Measurements from ENCODE around the gene SNX11. TPM values are rescaled to one million over a fixed set of nuclear protein-coding genes. Genes with fewer than 3 reads are reported as not detected.

The SNX11 gene
- polyA plus RNA-seq, 1 donor from 2014 or later = 29.0 TPM

GRCh38 chr17:48100160-48100559 lies 7.4 kb upstream of the SNX11 start:
- H3K36me3 ChIP-seq (ENCODE audit: insufficient read depth, low read length) = no peaks in the 10 kb centered on the region

GRCh38 chr17:48100591-48101011 lies 7.0 kb upstream of the SNX11 start:
- Histone ChIP-seq H3K9ac (ENCODE audit: low read length) (peak overlapping the region; percentile 98), H3F3A (ENCODE audit: insufficient read depth, low read length, poor library complexity, severe bottlenecking) (peaks cover 10% of the 10 kb centered on the region), H3K27me3 (ENCODE audit: insufficient read depth, low read depth, low read length) (no peaks in the 10 kb centered on the region), H3K4me3 (ENCODE audit: low read length) (peak overlapping the region; percentile 98), H3K36me3 (ENCODE audit: insufficient read depth, low read length) (no peaks in the 10 kb centered on the region), H4K20me1 (ENCODE audit: insufficient read depth) (peaks cover 7% of the 10 kb centered on the region), H3K9me2 (ENCODE audit: insufficient read depth, low read length) (no peaks in the 10 kb centered on the region), H3K79me2 (replicated peaks; ENCODE audit: insufficient read depth, low read length) (peaks cover 49% of the 10 kb centered on the region), H3K4me2 (ENCODE audit: low read length) (peak overlapping the region; percentile 97), H2AFZ (ENCODE audit: low read depth, low read length) (peak overlapping the region; percentile 94), H3K9me3 (ENCODE audit: low read length) (no peaks in the 10 kb centered on the region), H3K27ac (ENCODE audit: low read length) (peak overlapping the region; percentile 97)
- TF ChIP-seq EZH2 (IDR thresholded peaks at IDR 0.05; ENCODE audit: borderline replicate concordance, insufficient read depth, low read length, poor library complexity, severe bottlenecking) (no peak), TAF1 (IDR thresholded peaks at IDR 0.05; ENCODE audit: low read depth) (no peak), CTCF (IDR thresholded peaks at IDR 0.05; ENCODE audit: poor library complexity, severe bottlenecking) (no peak), RAD21 (conservative IDR thresholded peaks at IDR 0.05) (no peak), MXI1 (conservative IDR thresholded peaks at IDR 0.05; ENCODE audit: poor library complexity, severe bottlenecking) (no peak), REST (IDR thresholded peaks at IDR 0.05; ENCODE audit: borderline replicate concordance) (no peak)

More at GRCh38 chr17:48100160-48100559, 7.4 kb upstream of the SNX11 start:
- peaks cover 52% of the 10 kb centered on the region for H3K79me2 ChIP-seq (replicated peaks; ENCODE audit: insufficient read depth, low read length)
- H3K9me2 ChIP-seq (ENCODE audit: insufficient read depth, low read length) = no peaks in the 10 kb centered on the region
- peaks cover 10% of the 10 kb centered on the region for H3F3A ChIP-seq (ENCODE audit: insufficient read depth, low read length, poor library complexity, severe bottlenecking)
- no peaks in the 10 kb centered on the region for H3K9me3 ChIP-seq (ENCODE audit: low read length)
- TF ChIP-seq TAF1 (IDR thresholded peaks at IDR 0.05; ENCODE audit: low read depth) (no peak), REST (IDR thresholded peaks at IDR 0.05; ENCODE audit: borderline replicate concordance) (no peak), SMC3 (conservative IDR thresholded peaks at IDR 0.05; ENCODE audit: poor library complexity) (no peak), MXI1 (conservative IDR thresholded peaks at IDR 0.05; ENCODE audit: poor library complexity, severe bottlenecking) (no peak), POLR2AphosphoS5 (IDR thresholded peaks at IDR 0.05) (no peak), EZH2 (IDR thresholded peaks at IDR 0.05; ENCODE audit: borderline replicate concordance, insufficient read depth, low read length, poor library complexity, severe bottlenecking) (no peak), CTCF (IDR thresholded peaks at IDR 0.05; ENCODE audit: poor library complexity, severe bottlenecking) (no peak), EP300 (conservative IDR thresholded peaks at IDR 0.05; ENCODE audit: poor library complexity, severe bottlenecking) (no peak), RAD21 (conservative IDR thresholded peaks at IDR 0.05) (no peak)
- H3K27me3 ChIP-seq (ENCODE audit: insufficient read depth, low read depth, low read length) = no peaks in the 10 kb centered on the region
- peak overlapping the region; percentile 98 for H3K4me3 ChIP-seq (ENCODE audit: low read length)
- H3K9ac ChIP-seq (ENCODE audit: low read length) = peak overlapping the region; percentile 98
- peaks cover 7% of the 10 kb centered on the region for H4K20me1 ChIP-seq (ENCODE audit: insufficient read depth)
- H3K4me2 ChIP-seq (ENCODE audit: low read length) = peak overlapping the region; percentile 97
- H2AFZ ChIP-seq (ENCODE audit: low read depth, low read length) = peak overlapping the region; percentile 94
- H3K27ac ChIP-seq (ENCODE audit: low read length) = peak overlapping the region; percentile 97

All from neural cell (in vitro differentiated cells).